NT2/D1 (cell line): ENCODE results near the gene RPH3AL.

ENCODE experiments used
- SUZ12 ChIP-seq: IDR thresholded peaks from 2 replicates; pipeline ENCODE4 v1.6.1; 2011; ENCODE audit not compliant: insufficient read length, insufficient read depth; ENCODE audit errors: extremely low read depth
- YY1 ChIP-seq: IDR thresholded peaks from 2 replicates; pipeline ENCODE4 v1.6.1; 2011; ENCODE audit not compliant: insufficient read length, insufficient read depth
- ZNF274 ChIP-seq: IDR thresholded peaks from 2 replicates; pipeline ENCODE4 v1.6.1; 2011; ENCODE audit warnings: mild to moderate bottlenecking, low read depth, low read length

DNA sequence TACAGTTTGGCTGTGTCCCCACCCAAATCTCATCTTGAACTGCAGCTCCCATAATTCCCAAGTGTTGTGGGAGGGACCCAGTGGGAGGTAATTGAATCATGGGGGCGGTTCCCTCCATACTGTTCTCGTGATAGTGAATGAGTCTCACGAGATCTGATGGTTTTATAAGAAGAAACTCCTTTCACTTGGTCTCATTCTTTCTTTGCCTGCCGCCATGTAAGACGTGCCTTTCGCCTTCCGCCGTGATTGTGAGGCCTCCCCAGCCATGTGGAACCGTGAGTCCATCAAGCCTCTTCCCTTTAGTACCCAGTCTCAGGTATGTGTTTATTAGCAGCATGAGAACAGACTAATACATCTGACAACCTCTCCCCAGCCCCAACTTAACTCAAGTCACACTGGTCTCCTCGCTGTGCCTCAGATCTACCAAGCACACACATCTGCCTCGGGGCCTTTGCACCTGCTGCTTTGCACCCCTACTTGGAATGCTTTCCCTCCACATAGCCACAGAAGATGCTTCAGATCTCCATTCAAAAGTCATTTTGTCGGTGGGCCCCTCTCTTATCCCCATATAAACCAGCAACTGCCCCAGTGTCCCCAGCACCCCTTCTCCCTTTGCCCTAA is 74.4 kb downstream of the RPH3AL start:
- TF ChIP-seq ZNF274 (no peak), YY1 (no peak), SUZ12 (no peak)
